HG02970 (cell line): ENCODE data around the gene CCIN.

Experiments
- ATAC-seq: cut with Tn5 transposase; IDR thresholded peaks from one replicate; pipeline ENCODE4 v1.9.1; 2021; ENCODE audit warnings: mild to moderate bottlenecking, moderate library complexity, moderate number of reproducible peaks; ENCODE audit not compliant: unreplicated experiment, low FRiP score

The CCIN gene

DNA sequence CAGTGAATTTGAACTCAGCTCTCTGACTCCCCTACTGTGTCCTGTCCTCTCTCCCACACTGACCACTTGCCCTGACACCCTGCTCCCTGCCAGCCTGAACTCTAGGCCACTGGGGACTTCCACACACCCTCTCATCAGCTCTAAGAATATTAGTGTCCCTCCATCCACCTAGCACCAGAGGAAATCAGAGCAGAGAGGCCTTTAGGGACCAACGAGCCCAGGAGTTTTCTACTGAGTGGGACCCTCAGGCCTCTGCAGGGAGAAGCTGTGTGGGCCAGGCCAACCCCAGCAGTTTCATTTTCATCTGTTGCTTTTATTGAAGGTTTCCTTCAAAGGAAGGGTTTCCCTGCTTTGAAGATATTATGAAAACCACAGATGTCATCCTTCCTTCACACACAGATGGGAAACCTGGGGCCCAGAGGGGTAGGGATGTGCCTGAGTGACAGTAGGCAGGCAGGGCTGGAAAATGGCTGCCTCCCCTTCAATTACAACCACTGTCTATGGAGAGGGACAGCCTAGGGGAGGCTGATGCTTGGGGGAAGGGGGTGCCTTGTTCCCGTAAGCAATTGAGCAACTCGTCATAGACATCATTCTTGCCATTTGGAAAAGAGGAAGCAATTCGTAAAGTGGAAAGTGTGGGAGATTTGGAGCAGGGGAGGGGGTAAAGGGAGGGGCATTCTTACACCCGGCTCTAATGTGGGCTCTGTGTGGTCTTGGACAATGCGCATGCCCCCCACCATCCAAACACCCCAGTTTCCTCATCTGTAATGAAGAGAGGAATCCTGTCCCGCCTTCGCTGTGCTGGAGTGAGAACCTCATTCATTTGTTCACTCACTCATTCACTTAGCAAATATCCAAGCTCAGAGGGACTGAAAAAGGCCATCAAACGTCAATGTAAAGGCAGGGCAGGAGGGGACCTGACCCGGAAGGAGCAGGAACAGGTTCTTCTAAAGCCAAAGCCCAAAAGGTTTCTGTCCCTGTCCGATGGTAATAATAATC lies 28.8 kb upstream of the CCIN start:
- ATAC-seq: no peak

- no peak for ATAC-seq
Measured at GRCh38 chr9:36141288-36141687, 27.9 kb upstream of the CCIN start.

GRCh38 chr9:36141761-36142160 lies 27.4 kb upstream of the CCIN start:
- ATAC-seq: no peak

- ATAC-seq: no peak
Measured at GRCh38 chr9:36142510-36143244, 26.5 kb upstream of the CCIN start.

DNA sequence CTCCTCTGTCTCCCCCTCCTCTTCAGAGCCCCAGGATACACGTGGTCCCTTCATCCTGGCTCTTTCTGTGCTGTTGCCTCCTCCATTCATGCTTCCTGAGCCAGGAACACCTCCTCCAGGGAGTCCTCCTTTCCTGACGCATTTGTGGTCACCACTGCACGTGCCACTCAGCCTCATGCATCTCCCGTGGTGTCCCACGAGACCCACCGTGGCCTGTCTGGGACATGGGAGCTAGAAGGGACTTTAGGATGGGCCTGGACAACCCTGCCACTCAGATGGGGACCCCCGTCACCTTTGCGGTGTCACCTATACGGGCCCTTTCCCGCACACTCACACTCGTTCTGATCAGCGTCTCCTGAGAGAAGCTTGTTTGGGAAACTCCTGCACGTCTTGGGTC lies 25.9 kb upstream of the CCIN start:
- ATAC-seq: no peak

DNA sequence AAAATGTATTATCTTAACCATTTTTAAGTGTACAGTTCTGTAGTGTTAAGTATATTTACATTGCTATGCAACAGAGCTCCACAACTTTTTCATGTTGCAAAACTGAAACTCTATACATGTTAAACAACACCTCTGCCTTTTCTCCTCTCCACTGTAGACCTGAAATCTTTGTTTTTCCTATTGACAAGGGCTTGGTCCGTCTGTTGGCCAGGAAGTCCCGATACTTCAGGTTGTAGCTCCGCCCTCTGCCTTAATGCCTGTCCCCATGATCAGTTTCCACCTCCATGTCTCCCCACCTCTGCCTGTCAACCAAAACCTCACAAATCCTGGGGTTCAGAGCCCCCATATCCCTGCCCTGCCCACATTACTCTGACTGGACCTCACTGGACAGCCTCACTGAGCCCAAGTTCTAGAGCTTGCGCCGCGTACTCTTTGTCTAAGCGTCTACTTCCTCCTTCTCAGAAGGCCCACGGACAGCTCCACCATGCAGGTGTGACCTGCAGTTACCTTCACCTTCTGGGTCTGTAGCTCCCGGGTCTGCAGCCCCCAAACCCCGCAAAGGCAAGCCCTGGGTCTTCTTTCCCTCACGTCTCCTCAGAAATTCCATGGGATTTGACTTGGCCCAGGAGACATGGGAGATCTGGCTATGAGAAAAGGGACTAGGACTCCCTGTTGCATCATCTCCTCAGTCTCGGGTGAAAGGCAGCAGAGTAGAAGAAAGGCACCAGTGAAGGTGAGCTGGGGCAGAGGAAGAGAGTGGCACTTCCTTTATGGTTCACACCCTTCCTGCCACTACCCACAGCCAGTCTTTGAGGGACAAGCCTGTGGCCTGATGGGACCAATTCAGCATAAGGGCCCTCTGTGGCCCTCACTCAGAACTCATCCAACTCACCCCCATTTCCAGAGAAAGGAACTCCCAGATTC lies 24.6 kb upstream of the CCIN start:
- no peak for ATAC-seq

DNA sequence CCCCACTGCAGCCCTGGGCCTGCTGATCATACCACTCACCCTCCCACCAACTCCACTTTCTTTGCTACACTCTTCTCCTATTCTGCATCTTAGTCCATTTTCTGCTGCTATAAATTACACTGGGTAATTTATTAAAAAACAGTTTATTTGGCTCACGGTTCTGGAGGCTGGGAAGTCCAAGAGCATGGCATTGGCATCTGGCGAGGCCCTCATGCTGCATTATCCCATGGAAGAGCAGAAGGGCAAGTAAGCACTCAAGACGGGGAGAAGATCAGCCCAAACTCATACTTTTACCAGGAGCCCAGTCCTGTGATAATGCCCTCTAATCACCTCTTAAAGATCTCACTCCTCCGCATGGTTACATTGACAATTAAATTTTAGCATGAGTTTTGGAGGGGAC lies 23.2 kb upstream of the CCIN start:
- ATAC-seq: no peak

DNA sequence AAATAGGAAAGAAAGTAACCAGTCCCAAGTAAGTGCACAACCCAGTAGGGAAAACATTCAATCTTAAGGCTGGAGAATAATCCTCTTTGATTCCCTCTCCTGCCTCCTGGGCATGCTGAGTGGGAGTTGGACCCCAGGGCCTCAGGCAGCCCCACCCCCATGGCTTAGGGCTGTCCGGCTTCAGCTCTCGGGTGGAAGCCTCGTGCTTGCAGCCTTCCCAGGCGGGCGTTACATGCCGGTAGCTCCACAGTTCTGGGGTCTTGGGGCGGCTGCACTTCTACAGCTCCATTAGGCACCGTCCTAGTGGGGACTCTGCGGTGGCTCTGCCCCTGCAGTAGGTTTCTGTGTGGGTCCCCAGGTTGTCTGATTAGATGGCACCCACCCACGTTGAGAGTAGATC lies 22.5 kb upstream of the CCIN start:
- ATAC-seq: no peak

DNA sequence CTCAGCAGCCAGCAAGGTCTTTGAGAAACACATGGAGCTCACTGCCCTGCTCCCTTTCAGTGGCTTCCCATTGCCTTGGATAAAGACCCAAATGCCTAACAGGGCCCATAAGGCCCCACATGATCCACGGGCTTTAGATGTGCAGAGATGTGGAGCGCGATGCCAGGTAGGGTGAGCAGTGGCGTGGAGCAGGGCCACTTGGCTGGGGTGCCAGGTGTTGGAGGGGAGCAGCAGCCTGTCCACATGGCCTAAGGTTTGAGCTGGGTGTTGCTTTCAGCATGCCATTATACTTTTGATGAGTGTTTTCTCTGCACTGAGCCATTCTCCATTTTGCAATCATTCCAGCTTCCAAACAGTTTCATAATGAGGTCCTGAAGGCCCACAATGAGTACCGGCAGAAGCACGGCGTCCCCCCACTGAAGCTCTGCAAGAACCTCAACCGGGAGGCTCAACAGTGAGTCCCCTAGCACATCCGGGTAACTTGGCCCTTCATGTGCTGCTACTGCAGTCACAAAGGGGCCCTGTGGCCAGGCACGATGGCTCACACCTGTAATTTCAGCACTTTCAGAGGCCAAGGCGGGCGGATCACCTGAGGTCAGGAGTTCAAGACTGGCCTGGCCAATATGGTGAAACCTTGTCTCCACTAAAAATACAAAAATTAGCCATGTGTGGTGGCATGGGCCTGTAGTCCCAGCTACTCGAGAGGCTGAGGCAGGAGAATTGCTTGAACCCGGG lies 21.6 kb upstream of the CCIN start:
- no peak for ATAC-seq

DNA sequence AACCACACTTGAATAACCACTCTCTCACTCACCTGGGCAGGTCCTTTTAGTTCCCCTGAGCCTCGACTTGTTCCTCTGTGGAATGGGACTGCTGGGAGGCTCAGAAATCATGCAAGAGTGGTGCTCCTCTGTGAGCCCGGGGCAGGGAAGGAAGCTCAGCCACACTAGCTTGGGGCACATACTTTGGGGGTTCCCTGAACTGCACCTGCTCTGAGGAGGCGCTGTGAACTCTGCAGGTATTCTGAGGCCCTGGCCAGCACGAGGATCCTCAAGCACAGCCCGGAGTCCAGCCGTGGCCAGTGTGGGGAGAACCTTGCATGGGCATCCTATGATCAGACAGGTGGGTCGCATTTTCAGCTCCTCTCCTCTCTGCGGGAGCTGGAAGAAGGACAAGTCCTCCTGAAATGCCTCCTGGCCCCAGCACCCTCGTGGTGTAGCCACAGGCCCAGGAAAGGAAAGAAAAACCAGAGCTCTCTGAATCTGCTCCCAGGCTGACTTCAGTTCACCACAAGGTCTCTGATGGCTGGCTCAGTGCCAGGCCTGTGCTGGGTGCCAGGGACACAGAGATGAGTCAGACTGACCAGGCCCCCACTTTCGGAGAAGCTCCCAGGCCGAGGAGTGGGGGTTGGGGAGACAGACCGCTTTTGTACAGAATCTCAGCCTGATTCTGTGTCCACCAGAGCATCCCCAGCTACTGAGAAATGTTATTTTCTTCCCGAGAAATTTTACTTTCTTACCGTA lies 20.7 kb upstream of the CCIN start:
- ATAC-seq: no peak

- no peak for ATAC-seq
Measured at GRCh38 chr9:36149197-36149596, 20.0 kb upstream of the CCIN start.

DNA sequence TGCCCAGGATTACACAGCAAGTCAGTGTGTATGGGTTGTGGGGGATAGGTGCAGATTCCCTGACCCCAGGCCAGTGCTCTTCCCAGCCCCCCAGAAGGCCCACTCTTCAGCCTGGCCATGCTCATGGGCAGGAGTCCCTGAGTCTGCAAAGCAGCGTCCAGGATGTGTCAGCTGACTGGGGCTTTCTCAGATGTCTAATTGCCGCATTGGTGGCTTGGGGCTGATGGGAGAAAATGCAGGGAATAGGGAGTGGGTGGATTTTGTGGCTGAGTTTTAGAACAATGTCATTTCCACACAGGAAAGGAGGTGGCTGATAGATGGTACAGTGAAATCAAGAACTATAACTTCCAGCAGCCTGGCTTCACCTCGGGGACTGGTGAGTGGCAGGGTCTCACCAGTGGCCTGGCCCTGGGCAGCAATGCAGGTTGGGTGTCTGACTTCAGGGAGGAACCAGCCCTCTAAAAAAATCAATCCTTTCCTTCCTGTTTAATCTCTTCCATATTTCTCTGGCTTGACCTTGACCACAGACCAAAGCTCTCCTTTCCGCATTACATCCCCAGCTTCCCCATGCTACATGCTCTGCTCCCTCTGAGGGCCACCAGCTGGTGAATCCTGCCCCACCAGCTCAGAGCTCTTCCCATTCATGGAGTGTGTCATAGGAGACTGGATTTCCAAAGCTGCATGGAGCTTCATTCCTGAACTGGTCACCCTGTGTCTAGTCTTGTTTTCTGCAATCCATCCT lies 18.4 kb upstream of the CCIN start:
- ATAC-seq: no peak

DNA sequence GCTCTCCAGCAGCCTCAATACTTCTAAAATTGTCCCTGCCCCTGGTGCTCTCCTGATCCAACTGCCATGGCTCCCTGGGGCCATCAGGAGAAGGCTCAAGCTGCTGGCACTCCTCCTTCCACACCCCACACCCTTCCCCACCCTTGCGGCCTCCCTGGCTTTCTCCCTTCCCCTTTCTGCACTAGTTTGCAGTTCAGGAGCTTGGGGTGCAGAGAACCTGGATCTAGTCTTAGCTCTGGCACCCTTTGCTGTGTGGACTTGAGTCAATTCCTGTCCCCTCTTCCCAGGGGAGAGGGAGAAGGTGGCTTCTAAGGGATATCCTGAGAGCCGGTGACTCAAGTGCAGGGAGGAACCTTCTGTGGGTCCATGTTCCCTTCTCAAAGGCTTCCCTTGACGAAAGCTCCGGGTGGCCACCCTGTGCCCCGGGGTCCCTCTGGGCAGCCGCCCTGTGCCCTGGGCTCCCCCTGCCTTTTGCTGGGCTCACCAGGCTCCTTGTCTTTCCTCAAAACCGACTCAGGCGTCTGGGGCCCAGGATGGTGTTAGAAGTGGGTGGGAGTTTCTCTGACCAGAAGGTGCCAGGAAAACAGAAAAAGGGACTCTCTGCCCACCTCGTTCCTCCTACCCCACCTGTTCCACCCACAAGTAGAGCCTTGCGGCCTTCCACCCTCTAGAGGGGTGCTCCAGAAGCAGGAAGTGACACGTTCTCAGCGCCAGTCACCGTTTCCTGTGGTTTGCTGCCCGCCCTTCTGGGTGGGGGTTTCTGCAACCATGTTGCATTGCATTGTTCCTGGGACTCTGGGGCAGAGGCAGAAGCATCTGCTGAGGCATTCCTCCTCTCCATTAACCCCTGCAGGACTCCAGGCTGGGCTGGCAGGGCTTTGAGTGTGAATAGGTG lies 17.6 kb upstream of the CCIN start:
- peak; percentile 58 for ATAC-seq

- ATAC-seq: no peak
Measured at GRCh38 chr9:36152741-36153438, 16.3 kb upstream of the CCIN start.

GRCh38 chr9:36153746-36154145 lies 15.4 kb upstream of the CCIN start:
- ATAC-seq: no peak

DNA sequence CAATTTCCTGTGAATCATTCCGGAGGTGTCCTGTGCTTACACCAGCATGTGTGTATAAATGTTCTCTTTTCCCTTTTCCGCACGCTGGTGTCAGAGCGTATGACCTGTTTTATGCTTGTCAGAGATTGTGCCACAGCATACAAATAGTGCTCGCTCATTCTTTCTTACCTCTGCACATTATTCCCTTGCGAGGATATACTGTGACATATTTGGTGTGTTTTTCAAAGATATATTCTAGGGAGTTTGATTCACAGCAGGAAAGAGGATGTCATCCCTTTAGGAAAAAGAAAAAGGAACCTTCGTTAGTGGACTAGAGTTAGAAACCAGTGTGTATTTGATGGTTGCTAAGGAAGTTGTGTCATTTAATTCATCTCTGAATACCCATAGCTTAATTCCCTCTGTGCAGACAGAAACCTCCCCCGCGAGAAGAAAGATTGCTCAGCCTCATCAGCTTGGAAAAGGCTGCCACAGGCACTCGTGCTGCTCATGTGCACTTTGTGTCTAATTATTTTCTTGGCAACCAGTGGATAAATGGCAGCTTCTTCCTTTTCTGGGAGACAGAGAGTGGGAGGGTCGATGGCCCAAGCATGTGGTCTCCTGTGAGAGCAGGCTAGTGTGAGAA lies 14.7 kb upstream of the CCIN start:
- ATAC-seq: no peak

- no peak for ATAC-seq
Measured at GRCh38 chr9:36156116-36156515, 13.1 kb upstream of the CCIN start.
